T-helper 1 cell (primary cell): ENCODE results near the gene DCBLD2.

ENCODE experiments used
- DNase-seq, 5 donors: peaks; one replicate each; pipeline ENCODE4 v3.0.0-alpha.2; 2012 to 2020

The DCBLD2 gene

GRCh38 chr3:98829246-98829832, 72.2 kb downstream of the DCBLD2 start:
- no peak for DNase-seq

- no peak for DNase-seq
Measured at GRCh38 chr3:98827221-98827920, 74.1 kb downstream of the DCBLD2 start.

- no peak for DNase-seq
Measured at GRCh38 chr3:98826126-98826525, 75.4 kb downstream of the DCBLD2 start.

- DNase-seq: no peak
Measured at GRCh38 chr3:98824256-98824655, 77.2 kb downstream of the DCBLD2 start.

GRCh38 chr3:98823791-98824190, 77.7 kb downstream of the DCBLD2 start:
- DNase-seq: no peak

GRCh38 chr3:98821063-98821462, 80.4 kb downstream of the DCBLD2 start:
- no peak for DNase-seq

GRCh38 chr3:98817547-98818041, 83.9 kb downstream of the DCBLD2 start:
- peak in 1 of 5 donors; percentile 38 for DNase-seq

GRCh38 chr3:98814817-98815420, 86.6 kb downstream of the DCBLD2 start:
- DNase-seq: no peak

GRCh38 chr3:98812851-98813374, 88.6 kb downstream of the DCBLD2 start:
- peak in 1 of 5 donors; percentile 10 for DNase-seq

GRCh38 chr3:98811048-98811447, 90.4 kb downstream of the DCBLD2 start:
- DNase-seq: no peak

GRCh38 chr3:98809557-98809956, 91.9 kb downstream of the DCBLD2 start:
- no peak for DNase-seq

- no peak for DNase-seq
Measured at GRCh38 chr3:98808071-98808470, 93.4 kb downstream of the DCBLD2 start.

- DNase-seq: no peak
Measured at GRCh38 chr3:98807561-98807960, 93.9 kb downstream of the DCBLD2 start.

GRCh38 chr3:98807011-98807410, 94.5 kb downstream of the DCBLD2 start:
- no peak for DNase-seq

- no peak for DNase-seq
Measured at GRCh38 chr3:98806521-98806920, 95.0 kb downstream of the DCBLD2 start.

GRCh38 chr3:98805571-98805970, 95.9 kb downstream of the DCBLD2 start:
- DNase-seq: no peak

- DNase-seq: no peak
Measured at GRCh38 chr3:98801043-98801747, 100.3 kb downstream of the DCBLD2 start.

- no peak for DNase-seq
Measured at GRCh38 chr3:98800401-98800800, 101.1 kb downstream of the DCBLD2 start.

- DNase-seq: no peak
Measured at GRCh38 chr3:98799479-98799878, 102.0 kb downstream of the DCBLD2 start.

- DNase-seq: no peak
Measured at GRCh38 chr3:98798820-98799219, 102.7 kb downstream of the DCBLD2 start.

- no peak for DNase-seq
Measured at GRCh38 chr3:98797905-98798304, 103.6 kb downstream of the DCBLD2 start.

- no peak for DNase-seq
Measured at GRCh38 chr3:98796334-98796733, 105.2 kb downstream of the DCBLD2 start.

- DNase-seq: no peak
Measured at GRCh38 chr3:98793971-98794370, 107.5 kb downstream of the DCBLD2 start.
